Fibroblast of villous mesenchyme (primary cell): ENCODE measurements around the gene MYMK. TPM values are rescaled to one million over a fixed set of nuclear protein-coding genes. Genes with fewer than 3 reads are reported as not detected.

Source experiments
- DNase-seq: peaks from one replicate; pipeline ENCODE4 v3.0.0-alpha.2; 2010; ENCODE audit warnings: low read depth
- H3K4me3 ChIP-seq: 2 replicates; pipeline ENCODE4 v1.5.1; 2011; ENCODE audit warnings: low read depth, mild to moderate bottlenecking, low read length
- CTCF ChIP-seq: IDR thresholded peaks from 2 replicates; pipeline ENCODE4 v1.5.1; 2012; ENCODE audit warnings: low read depth, mild to moderate bottlenecking, low read length; ENCODE audit not compliant: insufficient read depth
- total RNA-seq: library from RNA; depleted of rRNA; stranded (reverse); fragments of >200 nt; gene quantifications from 2 replicates; pipeline ENCODE4 v1.2.3, GENCODE V29; 2012

The MYMK gene
- total RNA-seq, 1 donor = not detected

GRCh38 chr9:133563291-133563796 is 38.6 kb upstream of the MYMK start:
- peak; percentile 61 for DNase-seq
- H3K4me3 ChIP-seq = no peak overlapping the region
- TF ChIP-seq CTCF = no peak

- H3K4me3 ChIP-seq = no peak overlapping the region
- TF ChIP-seq CTCF = no peak
- no peak for DNase-seq
Observed at GRCh38 chr9:133562611-133563290, 38.0 kb upstream of the MYMK start.

GRCh38 chr9:133561976-133562554 is 37.3 kb upstream of the MYMK start:
- no peak for DNase-seq
- TF ChIP-seq CTCF = no peak
- no peak overlapping the region for H3K4me3 ChIP-seq

- no peak for TF ChIP-seq CTCF
- DNase-seq = no peak
- no peak overlapping the region for H3K4me3 ChIP-seq
Observed at GRCh38 chr9:133560944-133561343, 36.2 kb upstream of the MYMK start.

GRCh38 chr9:133560311-133560710 is 35.6 kb upstream of the MYMK start:
- DNase-seq = no peak
- TF ChIP-seq CTCF = no peak

GRCh38 chr9:133558191-133559126 is 33.7 kb upstream of the MYMK start:
- H3K4me3 ChIP-seq = no peak overlapping the region
- TF ChIP-seq CTCF = no peak
- peak; percentile 76 for DNase-seq

More at GRCh38 chr9:133560311-133560710, 35.6 kb upstream of the MYMK start:
- no peak overlapping the region for H3K4me3 ChIP-seq
